ENCODE results near the gene BSND.

- TF ChIP-seq EZH2 (optimal IDR thresholded peaks at IDR 0.05; ENCODE audit: low read depth, low read length) (no peak), CTCF (IDR thresholded peaks at IDR 0.05; ENCODE audit: low read length) (no peak), EZH2phosphoT487 (IDR thresholded peaks at IDR 0.05; ENCODE audit: low read length) (no peak)
Measured at GRCh38 chr1:55057956-55058298, 59.2 kb downstream of the BSND start.
